H1 (cell line): Measurements from ENCODE around the gene LMTK2. TPM values are rescaled to one million over a fixed set of nuclear protein-coding genes. Genes with fewer than 3 reads are reported as not detected.

Experiments
- CTCF ChIA-PET: fragments of 300-600 bp; sonication (Branson Sonifier 250); formaldehyde crosslinking; loops from one replicate; lab custom pipeline; 2021; ENCODE audit not compliant: partially characterized antibody; lab: Charles Lee
- POLR2A ChIA-PET: fragments of 300-600 bp; sonication (Branson Sonifier 250); formaldehyde crosslinking; loops from one replicate; lab custom pipeline; 2021; ENCODE audit warnings: inconsistent platforms; ENCODE audit not compliant: partially characterized antibody; lab: Charles Lee
- DNase-seq, 2 experiments: peaks; one replicate each; pipeline versions ENCODE4 v3.0.0 to v3.0.0-alpha.2; 2010 to 2022; ENCODE audit warnings: low spot score in 2 of 2, low read depth in 1 of 2, mixed read lengths in 1 of 2
- FAIRE-seq: peaks from 2 replicates; lab custom pipeline; 2011; peaks lifted over from hg19 to GRCh38; lab: Jason Lieb, UNC
- H2AFZ ChIP-seq: 2 replicates; pipeline ENCODE4 v1.8.1; 2012; ENCODE audit warnings: low read length, inconsistent platforms
- H2AK5ac ChIP-seq: 2 replicates; pipeline ENCODE4 v1.6.1; 2013; ENCODE audit warnings: low read depth, low read length
- H2BK120ac ChIP-seq: replicated peaks from 2 replicates; pipeline ENCODE3; 2013; ENCODE audit warnings: low read depth, low read length, inconsistent platforms
- H2BK12ac ChIP-seq: 2 replicates; pipeline ENCODE4 v1.6.1; 2013; ENCODE audit warnings: low read depth, low read length
- H2BK15ac ChIP-seq: 2 replicates; pipeline ENCODE4 v1.6.1; 2013; ENCODE audit warnings: low read length
- H2BK20ac ChIP-seq: 2 replicates; pipeline ENCODE4 v1.6.1; 2013; ENCODE audit warnings: low read length
- H2BK5ac ChIP-seq: 2 replicates; pipeline ENCODE4 v1.6.1; 2013; ENCODE audit warnings: low read depth, low read length
- H3K14ac ChIP-seq: 2 replicates; pipeline ENCODE4 v1.6.1; 2013; ENCODE audit warnings: inconsistent platforms; ENCODE audit not compliant: insufficient read length
- H3K18ac ChIP-seq: 2 replicates; pipeline ENCODE4 v1.6.1; 2013; ENCODE audit warnings: low read length; ENCODE audit errors: extremely low read depth
- H3K23ac ChIP-seq: 2 replicates; pipeline ENCODE4 v1.6.1; 2013; ENCODE audit warnings: inconsistent platforms; ENCODE audit not compliant: insufficient read length
- H3K23me2 ChIP-seq: 2 replicates; pipeline ENCODE4 v1.6.1; 2013; ENCODE audit warnings: low read depth, low read length
- H3K27ac ChIP-seq: 2 replicates; pipeline ENCODE4 v1.6.1; 2011; ENCODE audit warnings: low read depth, low read length, inconsistent platforms
- H3K27me3 ChIP-seq, 4 experiments: replicated peaks in 1 of 4; 1 replicate in 1 of 4; 2 replicates in 3 of 4; pipeline versions ENCODE4 v1.6.1 to v1.8.1; 2011 to 2013; ENCODE audit warnings: low read length in 3 of 4, mild to moderate bottlenecking in 3 of 4, inconsistent platforms in 2 of 4, mixed read lengths in 2 of 4, moderate library complexity in 1 of 4; ENCODE audit not compliant: control insufficient read depth in 3 of 4, insufficient read depth in 3 of 4; ENCODE audit errors: extremely low read depth in 1 of 4
- H3K36me3 ChIP-seq, 4 experiments: 2 replicates each; pipeline versions ENCODE4 v1.6.1 to v1.8.1; 2011 to 2013; ENCODE audit warnings: mild to moderate bottlenecking in 4 of 4, low read length in 3 of 4, moderate library complexity in 2 of 4, control low read depth in 1 of 4, inconsistent platforms in 1 of 4; ENCODE audit not compliant: insufficient read depth in 4 of 4, control insufficient read depth in 2 of 4
- H3K4ac ChIP-seq: replicated peaks from 2 replicates; pipeline ENCODE3; 2013; ENCODE audit warnings: low read length, low read depth, mixed read lengths, inconsistent platforms; ENCODE audit not compliant: insufficient read length
- H3K4me1 ChIP-seq, 4 experiments: replicated peaks in 1 of 4; 1 replicate in 1 of 4; 2 replicates in 3 of 4; pipeline versions ENCODE4 v1.6.1 to v1.8.1; 2011 to 2013; ENCODE audit warnings: low read length in 3 of 4, inconsistent platforms in 2 of 4, mixed read lengths in 1 of 4; ENCODE audit not compliant: insufficient read depth in 4 of 4, control insufficient read depth in 3 of 4
- H3K4me2 ChIP-seq, 2 experiments: 2 replicates each; pipeline versions ENCODE4 v1.6.1 to v1.8.1; 2011 to 2013; ENCODE audit warnings: low read depth in 2 of 2, low read length in 2 of 2, control low read depth in 1 of 2, inconsistent platforms in 1 of 2, mild to moderate bottlenecking in 1 of 2; ENCODE audit not compliant: insufficient read depth in 1 of 2
- H3K4me3 ChIP-seq, 4 experiments: fragments of 200-600, 300-600 bp in 1 of 4; sonication (generic), shearing (Covaris generic), sonication (Bioruptor Twin) in 1 of 4; 2 replicates each; pipeline versions ENCODE4 v1.5.1 to v1.8.1; 2011 to 2016; ENCODE audit warnings: low read length in 4 of 4, low read depth in 3 of 4, control low read depth in 2 of 4, inconsistent platforms in 2 of 4, mild to moderate bottlenecking in 2 of 4, mixed read lengths in 1 of 4, moderate library complexity in 1 of 4; ENCODE audit not compliant: insufficient read depth in 2 of 4; ENCODE audit errors: extremely low read depth in 1 of 4
- H3K56ac ChIP-seq: replicated peaks from 2 replicates; pipeline ENCODE3; 2013; ENCODE audit warnings: low read depth, mild to moderate bottlenecking, mixed read lengths, low read length, inconsistent platforms; ENCODE audit not compliant: insufficient read length
- H3K79me1 ChIP-seq: 2 replicates; pipeline ENCODE4 v1.6.1; 2013; ENCODE audit warnings: low read depth, low read length, control low read depth
- H3K79me2 ChIP-seq, 2 experiments: 2 replicates each; pipeline versions ENCODE4 v1.6.1 to v1.8.1; 2012 to 2013; ENCODE audit warnings: low read length in 2 of 2, mild to moderate bottlenecking in 2 of 2, inconsistent platforms in 1 of 2; ENCODE audit not compliant: insufficient read depth in 2 of 2, control insufficient read depth in 1 of 2
- H3K9ac ChIP-seq, 4 experiments: replicated peaks in 1 of 4; 1 replicate in 1 of 4; 2 replicates in 3 of 4; pipeline versions ENCODE4 v1.6.1 to v1.8.1; 2011 to 2013; ENCODE audit warnings: low read depth in 3 of 4, low read length in 3 of 4, control low read depth in 2 of 4, mild to moderate bottlenecking in 2 of 4, moderate library complexity in 2 of 4, inconsistent platforms in 1 of 4; ENCODE audit errors: extremely low read depth in 1 of 4
- H3K9me3 ChIP-seq, 2 experiments: 2 replicates each; pipeline versions ENCODE4 v1.6.1 to v1.8.1; 2012 to 2013; ENCODE audit warnings: mild to moderate bottlenecking in 2 of 2, moderate library complexity in 2 of 2, control low read depth in 1 of 2, inconsistent platforms in 1 of 2, low read depth in 1 of 2, low read length in 1 of 2, mixed read lengths in 1 of 2; ENCODE audit not compliant: insufficient read depth in 2 of 2
- H4K20me1 ChIP-seq, 2 experiments: replicated peaks in 1 of 2; 2 replicates each; pipeline versions ENCODE3 to v1.8.1; 2011 to 2013; ENCODE audit warnings: inconsistent platforms in 2 of 2, low read length in 2 of 2, mild to moderate bottlenecking in 1 of 2; ENCODE audit not compliant: insufficient read depth in 2 of 2, control insufficient read depth in 1 of 2
- H4K5ac ChIP-seq: 2 replicates; pipeline ENCODE4 v1.6.1; 2013; ENCODE audit warnings: low read length, low read depth, mixed read lengths, inconsistent platforms; ENCODE audit not compliant: insufficient read length
- H4K8ac ChIP-seq: 2 replicates; pipeline ENCODE4 v1.8.0; 2013; ENCODE audit warnings: mild to moderate bottlenecking, moderate library complexity, low read length, inconsistent platforms; ENCODE audit not compliant: insufficient read depth; ENCODE audit errors: extremely low read depth
- H4K91ac ChIP-seq: replicated peaks from 2 replicates; pipeline ENCODE3; 2013; ENCODE audit warnings: low read length, mixed read lengths, inconsistent platforms; ENCODE audit not compliant: insufficient read length
- BACH1 ChIP-seq: IDR thresholded peaks from 2 replicates; pipeline ENCODE4 v1.6.1; 2012; ENCODE audit warnings: low read length, improper control_type of control experiment
- CHD2 ChIP-seq: IDR thresholded peaks from 2 replicates; pipeline ENCODE4 v1.6.1; 2012; ENCODE audit warnings: low read length, improper control_type of control experiment
- JUND ChIP-seq: IDR thresholded peaks from 2 replicates; pipeline ENCODE4 v1.6.1; 2011; ENCODE audit warnings: mild to moderate bottlenecking, improper control_type of control experiment, low read length
- KDM4A ChIP-seq: IDR thresholded peaks from one replicate; pipeline ENCODE4 v1.7.1; 2012; ENCODE audit warnings: low read depth, mild to moderate bottlenecking, moderate library complexity, low read length, inconsistent platforms; ENCODE audit not compliant: severe bottlenecking
- MAFK ChIP-seq: IDR thresholded peaks from 2 replicates; pipeline ENCODE4 v1.6.1; 2012; ENCODE audit warnings: low read depth, mild to moderate bottlenecking, improper control_type of control experiment, low read length
- RAD21 ChIP-seq, 2 experiments: IDR thresholded peaks in 1 of 2; conservative IDR thresholded peaks in 1 of 2; 2 replicates each; pipeline ENCODE4 v1.6.1; 2011; ENCODE audit warnings: low read depth in 2 of 2, low read length in 2 of 2, improper control_type of control experiment in 1 of 2, inconsistent platforms in 1 of 2, mild to moderate bottlenecking in 1 of 2, moderate library complexity in 1 of 2
- RFX5 ChIP-seq: IDR thresholded peaks from 2 replicates; pipeline ENCODE4 v1.6.1; 2011; ENCODE audit warnings: low read depth, low read length, improper control_type of control experiment, borderline replicate concordance
- RXRA ChIP-seq: IDR thresholded peaks from 2 replicates; pipeline ENCODE4 v1.6.1; 2011; ENCODE audit warnings: low read depth, mild to moderate bottlenecking, low read length, moderate library complexity; ENCODE audit not compliant: insufficient read depth
- SIN3A ChIP-seq, 2 experiments: IDR thresholded peaks in 1 of 2; conservative IDR thresholded peaks in 1 of 2; 2 replicates each; pipeline ENCODE4 v1.6.1; 2011 to 2012; ENCODE audit warnings: low read length in 2 of 2, improper control_type of control experiment in 1 of 2, low read depth in 1 of 2, mild to moderate bottlenecking in 1 of 2
- SIX5 ChIP-seq: IDR thresholded peaks from 2 replicates; pipeline ENCODE4 v1.6.1; 2011; ENCODE audit warnings: mild to moderate bottlenecking, low read depth, low read length
- TBP ChIP-seq: IDR thresholded peaks from 2 replicates; pipeline ENCODE4 v1.6.1; 2011; ENCODE audit warnings: low read depth, low read length, improper control_type of control experiment
- TCF12 ChIP-seq: IDR thresholded peaks from 2 replicates; pipeline ENCODE4 v1.6.1; 2011; ENCODE audit warnings: low read depth, mild to moderate bottlenecking, low read length
- YY1 ChIP-seq: IDR thresholded peaks from 2 replicates; pipeline ENCODE4 v1.6.1; 2011; ENCODE audit warnings: low read depth, mild to moderate bottlenecking, low read length
- WGBS, 2 experiments: shearing (Covaris generic) in 1 of 2; methylation state at CpG; one replicate each; pipeline versions ENCODE4 v1.1.6 to v1.1.7; 2013 to 2015; ENCODE audit warnings: low lambda C conversion rate in 2 of 2, mixed read lengths in 2 of 2, inconsistent platforms in 1 of 2, low coverage in 1 of 2, missing lambda C conversion rate in 1 of 2; ENCODE audit not compliant: insufficient replicate concordance in 2 of 2, insufficient coverage in 1 of 2, insufficient read length in 1 of 2; ENCODE audit errors: extremely low coverage in 1 of 2, missing lambda C conversion rate in 1 of 2; 5-methylcytosine and 5-hydroxymethylcytosine counted together
- polyA plus RNA-seq, 7 experiments: library from polyadenylated mRNA; depleted of rRNA in 3 of 7; stranded (reverse) in 5 of 7; unstranded in 2 of 7; fragments of >200 nt in 5 of 7; fragments of 200-250 nt in 2 of 7; gene quantifications; 1 replicate in 5 of 7; 2 replicates in 1 of 7; 4 replicates in 1 of 7; pipeline versions ENCODE4 v1.2.1 to v1.2.3, GENCODE V29; 2011 to 2013; ENCODE audit warnings: missing spikeins in 2 of 7, mixed read lengths in 2 of 7
- total RNA-seq: library from RNA; stranded (reverse); fragmentation: NEBNext Ultra II Directional; extraction: Animal tissue kit (Norgen Biotek cat#: 25700); gene quantifications from 2 replicates; pipeline ENCODE4 v1.2.1, GENCODE V29; 2021

The LMTK2 gene
- total and polyA plus RNA-seq, 2 of the 8 experiments (the other 6 are each of a cell fraction or from before 2014, with no cell fraction given): 9.7 to 30.7 TPM

GRCh38 chr7:98130959-98131358 is 24.3 kb downstream of the LMTK2 start:
- H2BK5ac ChIP-seq: no peak overlapping the region
- no peaks in the 10 kb centered on the region for H3K27me3 ChIP-seq
- no peaks in the 10 kb centered on the region for H3K9me3 ChIP-seq
- H4K20me1 ChIP-seq: peaks cover 0 to 14% of the 10 kb centered on the region in 2 experiments
- no peak overlapping the region for H2BK12ac ChIP-seq
- H2AFZ ChIP-seq: no peak overlapping the region
- H2AK5ac ChIP-seq: no peak overlapping the region
- H2BK20ac ChIP-seq: no peak overlapping the region
- H3K9ac ChIP-seq: no peak overlapping the region
- no peak for TF ChIP-seq TBP
- no peak for TF ChIP-seq CHD2
- TF ChIP-seq SIN3A (conservative IDR thresholded peaks at IDR 0.05 in 1 of 2, IDR thresholded peaks at IDR 0.05 in 1 of 2; ENCODE audit: low read depth in 1 of 2, low read length in 2 of 2): no peak
- no peak for TF ChIP-seq SIX5
- TF ChIP-seq KDM4A: no peak
- no peak for TF ChIP-seq MAFK
- no peak for TF ChIP-seq RAD21 (IDR thresholded peaks at IDR 0.05 in 1 of 2, conservative IDR thresholded peaks at IDR 0.05 in 1 of 2; ENCODE audit: low read depth in 2 of 2, low read length in 2 of 2)
- no peak for TF ChIP-seq TCF12
- no peak for TF ChIP-seq RFX5
- no peak for TF ChIP-seq BACH1
- TF ChIP-seq RXRA: no peak
- no peak for TF ChIP-seq YY1
- no peak for TF ChIP-seq JUND
- TF ChIP-seq, all 59 proteins: peak for 0
- Histone ChIP-seq H2BK120ac (no peak overlapping the region), H4K91ac (no peak overlapping the region), H3K36me3 (no peaks in the 10 kb centered on the region), H3K27ac (no peak overlapping the region), H3K4me2 (no peak overlapping the region), H3K79me2 (peaks cover 3 to 78% of the 10 kb centered on the region in 2 experiments; a peak in 3 of 4 replicates), H3K14ac (no peak overlapping the region), H3K56ac (no peak overlapping the region), H3K79me1 (peaks cover 5% of the 10 kb centered on the region; the same call in 1 of the 2 replicates), H3K4ac (no peak overlapping the region), H3K18ac (no peak overlapping the region), H4K8ac (no peak overlapping the region), H3K23ac (no peak overlapping the region), H2BK15ac (no peak overlapping the region), H4K5ac (no peak overlapping the region), H3K23me2 (no peaks in the 10 kb centered on the region), H3K4me1 (peaks cover 2 to 14% (median 6%) of the 10 kb centered on the region in 4 experiments; a peak in 5 of 7 replicates), H3K4me3 (no peak overlapping the region)
- CTCF ChIA-PET: interaction anchor here (0.6 to 2.9 kb wide), 5 partner anchors 14 to 136 kb away, joined by 3 to 7 read pairs (median 4); no protein-coding TSS in a partner anchor
- DNase-seq (no peak), FAIRE-seq (no peak)
- POLR2A ChIA-PET: interaction anchor here (1.6 kb wide), 1 partner anchor 56 kb away, joined by 3 read pairs; no protein-coding TSS in a partner anchor
- 98% methylated on average over 4 of the region's 4 CpGs; no CpG with 5 or more reads in 1 of the 2 experiments for whole genome bisulfite sequencing, 2 experiments
